ENCODE measurements around the gene CBFA2T3.
A peak's percentile ranks its signal among the peaks of the same experiment; 100 is the strongest.
"Not testable (repeated sequence)": the region's sequence is repeated elsewhere in the genome, so short reads cannot be mapped to it uniquely, and the experiment has no call there.

Gene CBFA2T3

DNA sequence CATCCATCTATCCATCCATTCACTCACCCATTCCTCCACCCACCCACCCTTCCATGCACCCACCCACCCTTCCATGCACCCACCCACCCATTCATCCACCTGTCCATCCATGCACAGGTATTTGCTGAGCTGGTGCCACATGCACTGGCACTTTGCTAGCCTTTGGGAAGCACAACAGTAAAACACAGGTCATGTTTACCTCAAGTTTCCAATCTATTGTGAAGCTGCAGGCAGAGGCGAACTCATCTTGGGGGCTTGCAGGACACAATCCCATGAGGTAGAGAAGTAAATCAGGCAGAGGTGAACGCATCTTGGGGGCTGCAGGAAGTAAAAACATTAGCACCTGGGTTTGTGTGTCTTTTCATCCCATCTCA is 35.6 kb upstream of the CBFA2T3 start:
- no peak for DNase-seq

DNA sequence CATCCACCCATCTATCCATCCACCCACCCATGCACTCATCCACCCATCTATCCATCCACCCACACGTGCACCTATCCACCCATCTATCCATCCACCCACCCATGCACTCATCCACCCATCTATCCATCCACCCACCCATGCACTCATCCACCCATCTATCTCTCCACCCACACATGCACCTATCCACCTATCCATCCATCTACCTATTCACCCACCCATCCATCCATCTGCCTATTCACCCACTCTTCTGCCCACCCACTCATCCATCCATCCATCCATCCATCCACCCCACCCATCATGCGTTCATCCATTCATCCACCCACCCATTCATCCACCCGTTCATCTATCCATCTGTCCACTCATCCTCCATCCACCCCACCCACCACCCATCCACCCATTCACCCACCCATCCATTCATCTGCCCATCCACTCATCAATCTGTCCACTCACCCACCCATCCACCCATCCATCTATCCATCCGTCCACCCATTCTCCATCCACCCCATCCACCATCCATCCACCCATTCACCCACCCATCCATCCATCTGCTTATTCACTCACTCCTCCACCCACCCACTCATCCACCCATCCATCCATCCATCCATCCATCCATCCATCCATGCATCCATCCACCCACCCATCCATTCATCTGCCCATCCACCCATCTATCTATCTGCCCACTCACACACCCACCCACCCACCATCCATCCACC is 35.1 kb upstream of the CBFA2T3 start:
- no peak for DNase-seq

DNA sequence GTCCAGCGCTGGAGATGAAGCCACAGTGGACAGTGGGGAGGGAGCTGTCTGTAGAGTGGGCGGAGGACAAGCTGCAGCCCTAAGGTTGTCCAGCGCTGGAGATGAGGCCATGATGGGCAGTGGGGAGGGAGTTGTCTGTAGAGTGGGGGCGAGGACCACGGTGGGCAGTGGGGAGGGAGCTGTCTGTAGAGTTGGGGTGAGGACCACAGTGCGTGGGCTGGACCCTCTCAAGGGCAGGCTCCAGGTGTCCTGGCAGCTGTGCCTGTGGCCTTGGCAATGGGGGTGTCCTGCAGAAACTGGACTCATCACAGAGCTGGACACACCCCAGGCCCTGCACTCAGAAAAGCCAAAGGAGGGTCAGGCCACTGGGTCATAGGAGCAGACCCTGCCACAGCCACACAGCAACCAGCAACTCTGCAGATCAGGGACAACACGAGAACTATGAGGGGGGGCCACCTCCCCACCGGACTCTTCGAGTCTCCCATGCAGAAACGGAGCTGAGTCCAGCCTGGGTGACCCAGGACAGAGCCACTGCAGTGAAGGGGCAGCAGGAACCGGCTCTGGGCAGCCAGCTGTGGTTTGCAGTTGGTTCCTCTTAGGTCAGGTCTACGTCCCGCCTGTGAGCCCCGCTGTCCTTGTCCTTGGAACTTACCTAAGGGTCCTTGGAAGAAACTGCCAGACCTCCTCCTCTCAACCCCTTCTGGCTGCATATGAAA is 33.4 kb upstream of the CBFA2T3 start:
- DNase-seq: no peak

DNA sequence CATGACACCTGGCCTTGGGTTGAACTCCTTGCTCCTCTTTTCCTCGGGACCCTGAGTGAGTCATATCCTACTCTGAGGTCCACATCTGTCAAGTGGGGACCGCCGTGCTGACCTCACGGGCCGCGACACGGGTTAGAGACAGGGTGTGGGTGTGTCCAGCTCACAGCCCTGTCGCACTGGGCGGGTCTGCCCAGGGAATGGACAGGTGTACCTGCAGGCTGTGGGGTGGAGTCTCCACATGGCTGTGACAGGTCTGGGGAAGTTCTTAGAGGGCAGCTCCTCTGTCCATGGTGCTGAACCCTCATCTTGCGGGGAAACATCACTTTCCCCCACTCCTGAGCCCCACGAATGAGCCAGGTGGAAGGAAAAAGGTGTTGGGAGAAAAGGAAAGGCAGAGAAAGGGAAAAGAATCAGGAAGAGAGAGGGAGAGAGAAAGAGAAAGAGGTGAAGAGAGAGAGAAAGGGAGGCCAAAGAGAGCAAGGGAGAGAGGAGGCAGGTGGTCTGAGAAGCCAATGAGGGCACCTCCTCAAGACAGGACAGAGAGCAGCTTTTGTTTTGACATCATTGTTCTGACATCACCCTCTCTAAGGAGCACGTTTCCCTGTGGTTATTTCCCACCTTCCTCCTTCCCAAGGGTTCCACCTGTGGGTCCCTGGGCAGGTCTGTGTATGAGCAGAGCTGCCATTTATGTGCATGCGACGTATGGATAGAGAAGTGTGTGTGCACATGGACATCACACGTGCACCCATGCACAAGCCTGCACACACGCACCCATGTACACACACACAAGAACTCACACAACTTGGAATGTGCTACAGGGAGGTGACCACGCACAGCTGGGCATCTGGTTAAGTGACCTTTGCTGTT is 32.6 kb upstream of the CBFA2T3 start:
- no peak for DNase-seq

DNA sequence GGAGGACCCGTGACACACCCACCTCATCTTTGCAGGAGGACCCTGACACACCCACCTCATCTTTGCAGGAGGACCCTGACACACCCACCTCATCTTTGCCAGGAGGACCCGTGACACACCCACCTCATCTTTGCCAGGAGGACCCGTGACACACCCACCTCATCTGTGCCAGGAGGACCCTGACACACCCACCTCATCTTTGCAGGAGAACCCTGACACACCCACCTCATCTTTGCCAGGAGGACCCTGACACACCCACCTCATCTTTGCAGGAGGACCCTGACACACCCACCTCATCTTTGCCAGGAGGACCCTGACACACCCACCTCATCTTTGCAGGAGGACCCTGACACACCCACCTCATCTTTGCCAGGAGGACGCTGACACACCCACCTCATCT is 31.8 kb upstream of the CBFA2T3 start:
- not testable (repeated sequence) for DNase-seq

DNA sequence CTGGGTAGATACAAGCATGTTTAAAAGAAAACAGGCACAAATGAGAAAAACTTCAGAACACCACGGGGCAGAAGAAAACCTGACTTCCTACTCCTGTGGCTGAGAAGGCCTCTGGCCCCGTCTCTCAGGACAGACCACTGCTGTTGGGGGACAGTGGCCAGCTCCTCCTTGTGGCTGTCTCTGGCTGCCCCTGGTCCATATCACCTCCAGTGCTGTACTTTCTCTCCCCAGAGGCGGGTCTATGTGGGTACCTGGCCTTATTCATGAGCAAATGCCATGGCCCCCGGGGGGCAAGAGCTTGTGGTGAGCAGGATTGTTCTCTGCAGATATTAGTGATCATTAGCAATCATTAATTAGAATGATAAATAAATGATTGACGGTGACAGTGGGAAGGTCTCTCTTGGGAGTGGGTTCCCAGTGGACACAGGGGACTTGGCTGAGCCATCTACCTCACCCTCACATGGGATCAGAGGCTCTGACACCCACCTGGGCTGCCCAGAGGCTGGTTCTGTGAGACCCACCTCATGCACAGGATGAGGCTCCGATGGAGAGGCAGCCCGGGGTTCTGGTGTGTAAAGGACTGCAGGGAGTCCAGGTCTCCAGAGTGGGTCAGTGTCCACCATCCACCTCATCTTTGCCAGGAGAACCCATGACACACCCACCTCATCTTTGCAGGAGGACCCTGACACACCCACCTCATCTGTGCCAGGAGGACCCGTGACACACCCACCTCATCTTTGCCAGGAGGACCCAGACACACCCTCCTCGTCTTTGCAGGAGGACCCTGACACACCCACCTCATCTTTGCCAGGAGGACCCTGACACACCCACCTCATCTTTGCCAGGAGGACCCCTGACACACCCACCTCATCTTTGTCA is 30.6 kb upstream of the CBFA2T3 start:
- no peak for DNase-seq

DNA sequence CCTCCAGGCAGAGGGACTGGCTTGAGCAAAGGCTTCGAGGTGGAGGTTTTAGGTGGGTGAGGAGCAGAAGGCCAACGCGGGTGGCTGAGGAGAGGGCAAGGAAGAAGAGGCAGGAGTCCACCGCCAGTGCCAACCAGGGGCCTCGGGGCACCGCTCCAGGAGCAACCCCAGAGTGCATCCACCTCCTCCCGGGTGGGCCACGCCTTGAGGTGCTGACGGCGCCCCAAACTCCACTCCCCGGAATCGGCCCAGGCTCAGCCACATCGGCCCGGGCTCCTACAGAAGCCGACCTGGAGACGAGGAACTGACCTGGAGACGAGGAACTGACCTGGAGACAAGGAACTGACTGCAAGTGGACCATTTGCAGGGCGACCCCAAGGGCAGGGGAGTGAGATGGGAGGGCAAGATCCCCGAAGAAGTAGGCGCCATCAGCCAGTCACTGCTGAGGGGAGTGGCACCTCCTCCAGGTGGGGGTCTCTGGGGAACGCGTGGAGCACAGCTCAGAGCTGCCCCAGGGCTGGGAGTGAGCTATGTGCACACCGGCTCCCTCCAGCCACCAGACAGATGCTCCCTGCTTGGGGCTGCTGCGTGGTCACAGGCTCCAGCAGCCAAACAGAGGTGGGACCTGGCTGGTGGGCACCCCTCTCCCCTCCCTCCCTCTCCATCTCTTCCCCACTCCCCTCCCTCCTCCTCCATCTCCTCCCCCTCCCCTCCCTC is 29.2 kb upstream of the CBFA2T3 start:
- DNase-seq: no peak

DNA sequence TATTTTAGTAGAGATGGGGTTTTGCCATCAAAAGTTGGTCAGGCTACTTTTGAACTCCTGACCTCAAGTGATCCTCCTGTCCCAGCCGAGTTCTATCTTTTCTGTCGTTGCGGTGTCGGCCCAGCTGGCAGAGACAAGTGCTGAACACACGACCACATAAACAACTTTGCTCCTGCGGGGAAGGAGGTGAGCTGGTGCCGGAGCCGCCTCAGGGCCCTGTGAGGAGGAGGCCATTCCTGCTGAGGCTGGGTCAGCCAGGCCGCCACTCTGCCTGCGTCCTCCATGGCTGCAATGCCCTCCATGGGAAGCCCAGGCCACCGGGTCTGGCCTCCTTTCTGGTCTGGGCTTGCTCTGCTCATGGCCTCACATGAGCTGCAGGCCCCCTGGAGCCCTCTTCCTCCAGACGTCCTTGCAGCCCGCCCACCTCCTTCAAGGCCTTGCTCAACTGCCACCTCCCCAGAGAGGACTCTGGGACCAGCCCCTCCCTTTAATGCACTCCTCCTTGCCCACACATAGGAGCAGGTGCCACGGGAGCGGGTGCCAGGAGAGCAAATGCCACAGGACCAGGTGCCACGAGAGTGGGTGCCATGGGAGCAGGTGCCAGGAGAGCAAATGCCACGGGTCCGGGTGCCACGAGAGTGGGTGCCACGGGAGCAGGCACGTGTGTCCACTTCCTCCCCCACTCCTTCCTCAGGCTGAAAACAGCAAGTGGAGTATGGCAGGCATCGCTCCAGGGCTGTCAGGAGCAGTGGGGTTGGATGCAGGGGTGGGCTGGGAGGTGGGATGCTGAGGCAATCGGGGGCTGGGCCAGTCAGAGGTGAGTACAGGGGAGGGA is 28.4 kb upstream of the CBFA2T3 start:
- DNase-seq: no peak

DNA sequence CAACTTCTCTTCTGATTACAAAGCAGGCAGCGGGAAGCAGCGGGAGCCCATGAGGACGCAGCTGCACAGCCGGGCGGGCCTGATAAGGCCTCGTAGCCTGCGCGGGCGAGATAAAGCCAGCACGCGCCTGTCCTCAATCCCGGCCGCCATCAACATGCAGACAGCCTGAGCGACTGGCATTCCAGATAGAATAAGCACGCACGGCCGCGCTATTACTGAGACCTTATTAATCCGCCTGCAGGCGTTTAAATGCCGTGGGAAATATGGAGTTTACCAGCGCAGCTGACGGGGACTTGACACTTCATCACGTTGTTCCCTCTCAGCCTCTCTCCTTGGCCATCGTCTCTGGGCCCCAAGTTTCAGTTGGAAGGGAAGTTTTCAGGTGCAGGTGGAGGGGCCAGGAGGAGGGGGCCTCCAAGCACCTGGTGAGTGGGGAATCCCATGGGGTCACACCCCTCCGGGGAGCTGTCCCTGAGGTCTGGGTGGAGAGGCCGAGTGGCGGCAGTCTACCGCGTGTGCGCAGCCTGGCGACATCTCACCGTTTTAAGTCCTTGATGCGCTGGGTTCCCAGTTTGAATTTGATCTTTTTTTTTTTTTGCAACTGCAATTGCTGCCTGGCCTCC is 27.3 kb upstream of the CBFA2T3 start:
- DNase-seq: no peak

DNA sequence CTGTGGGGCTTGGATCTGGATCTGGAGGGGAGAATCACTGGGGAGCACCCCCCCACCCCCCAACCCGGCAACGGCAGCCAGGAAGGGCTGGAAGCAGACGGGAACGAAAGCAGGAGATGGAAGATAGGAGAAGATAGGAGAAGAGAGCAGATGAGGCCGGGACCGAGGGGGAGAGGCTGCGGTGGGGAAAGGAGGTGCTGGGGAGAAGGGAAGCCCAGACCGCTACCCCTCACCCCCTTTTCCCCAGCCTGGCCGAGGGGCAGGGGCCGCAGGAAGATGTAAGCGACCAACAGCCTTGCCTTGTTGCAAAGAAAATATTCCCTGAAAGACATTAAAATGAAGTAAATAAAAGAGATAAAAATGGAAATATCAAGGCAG is 26.8 kb upstream of the CBFA2T3 start:
- no peak for DNase-seq

DNA sequence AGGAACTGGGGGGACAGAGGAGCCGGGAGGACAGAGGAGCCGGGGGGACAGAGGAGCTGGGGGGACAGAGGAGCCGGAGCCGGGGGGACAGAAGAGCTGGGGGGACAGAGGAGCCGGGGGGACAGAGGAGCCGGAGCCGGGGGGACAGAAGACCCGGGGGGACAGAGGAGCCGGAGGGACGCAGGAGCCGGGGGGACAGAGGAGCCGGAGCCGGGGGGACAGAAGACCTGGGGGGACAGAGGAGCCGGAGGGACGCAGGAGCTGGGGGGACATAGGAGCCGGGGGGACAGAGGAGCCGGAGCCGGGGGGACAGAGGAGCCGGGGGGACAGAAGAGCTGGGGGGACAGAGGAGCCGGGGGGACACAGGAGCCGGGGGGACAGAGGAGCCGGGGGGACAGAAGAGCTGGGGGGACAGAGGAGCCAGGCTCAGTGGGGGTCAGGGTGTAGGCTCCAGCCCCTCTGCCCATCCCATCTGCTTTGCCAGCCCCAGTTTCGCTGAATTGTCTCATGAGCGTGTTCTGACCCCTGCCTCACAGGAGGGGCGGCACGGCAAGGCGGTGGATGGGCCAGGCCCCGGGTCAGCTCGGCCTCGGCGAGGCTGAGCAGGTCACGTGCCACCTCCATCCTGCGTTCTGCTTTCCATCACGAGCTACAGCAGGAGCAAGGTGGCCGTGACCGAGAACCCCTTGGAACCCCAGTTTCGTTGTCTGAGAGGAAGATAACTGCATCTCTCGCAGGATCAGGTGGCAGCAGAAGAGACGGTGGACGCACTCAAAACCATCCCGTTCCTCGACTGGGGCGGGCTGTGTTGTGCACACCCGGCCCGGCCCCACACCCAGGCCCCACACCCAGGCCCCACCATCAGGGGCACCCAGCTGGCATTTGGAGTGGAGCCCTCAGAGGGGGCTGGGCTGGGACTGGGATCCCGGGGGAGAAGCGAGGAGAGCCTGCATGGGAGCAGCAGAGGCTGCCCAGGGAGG is 26.1 kb upstream of the CBFA2T3 start:
- no peak for DNase-seq

DNA sequence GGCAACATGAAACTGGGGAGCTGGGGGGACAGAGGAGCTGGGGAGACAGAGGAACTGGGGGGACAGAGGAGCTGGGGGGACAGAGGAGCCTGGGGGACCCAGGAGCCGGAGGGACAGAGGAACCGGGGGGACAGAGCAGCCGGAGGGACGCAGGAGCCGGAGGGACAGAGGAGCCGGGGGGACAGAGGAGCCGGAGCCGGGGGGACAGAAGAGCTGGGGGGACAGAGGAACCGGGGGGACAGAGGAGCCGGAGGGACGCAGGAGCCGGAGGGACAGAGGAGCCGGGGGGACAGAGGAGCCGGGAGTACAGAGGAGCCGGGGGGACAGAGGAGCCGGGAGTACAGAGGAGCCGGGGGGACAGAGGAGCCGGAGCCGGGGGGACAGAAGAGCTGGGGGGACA is 25.1 kb upstream of the CBFA2T3 start:
- DNase-seq: not testable (repeated sequence)

DNA sequence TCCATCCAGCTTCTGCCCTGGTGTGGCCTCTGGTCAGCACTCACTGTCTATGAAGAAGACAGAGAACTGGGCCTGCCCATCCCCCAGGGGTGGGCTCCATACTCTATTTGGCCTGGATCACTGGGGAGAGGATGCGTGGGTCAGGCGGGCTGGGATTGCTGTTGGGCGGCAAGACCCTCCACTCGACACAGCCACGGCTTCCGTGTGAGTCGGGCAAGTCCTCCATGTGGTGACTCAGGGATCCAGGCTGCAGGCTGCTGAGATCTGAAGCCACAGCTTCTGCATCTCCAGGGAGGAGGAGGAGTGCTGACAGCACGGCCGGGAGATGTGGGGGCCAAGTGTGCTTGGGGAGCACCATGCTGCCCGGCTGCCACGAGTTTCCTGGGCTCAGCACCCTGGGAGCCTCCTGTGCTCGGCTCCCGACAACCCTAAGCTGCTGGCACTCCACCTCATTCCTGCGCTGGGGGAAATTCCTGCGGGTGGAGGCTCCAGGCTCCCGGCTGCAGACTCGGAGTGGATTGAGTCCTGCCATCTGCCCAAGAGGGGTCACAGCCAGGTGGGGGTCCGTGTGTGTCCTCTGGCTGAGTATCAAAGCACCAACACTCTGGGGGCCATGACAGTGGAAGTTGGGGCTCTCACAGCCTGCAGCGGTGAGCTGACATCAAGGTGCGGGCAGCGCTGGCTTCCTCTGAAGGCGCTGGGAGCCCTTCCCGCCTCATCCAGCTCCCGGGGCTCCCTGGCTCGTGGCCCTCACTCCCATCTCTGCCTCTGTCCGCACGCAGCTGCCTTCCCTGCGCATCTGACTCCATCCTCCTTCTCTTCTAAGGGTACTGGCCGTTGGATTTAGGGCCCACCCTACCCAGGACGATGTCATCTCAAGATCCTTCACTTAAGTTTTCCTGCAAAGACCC is 24.4 kb upstream of the CBFA2T3 start:
- no peak for DNase-seq

DNA sequence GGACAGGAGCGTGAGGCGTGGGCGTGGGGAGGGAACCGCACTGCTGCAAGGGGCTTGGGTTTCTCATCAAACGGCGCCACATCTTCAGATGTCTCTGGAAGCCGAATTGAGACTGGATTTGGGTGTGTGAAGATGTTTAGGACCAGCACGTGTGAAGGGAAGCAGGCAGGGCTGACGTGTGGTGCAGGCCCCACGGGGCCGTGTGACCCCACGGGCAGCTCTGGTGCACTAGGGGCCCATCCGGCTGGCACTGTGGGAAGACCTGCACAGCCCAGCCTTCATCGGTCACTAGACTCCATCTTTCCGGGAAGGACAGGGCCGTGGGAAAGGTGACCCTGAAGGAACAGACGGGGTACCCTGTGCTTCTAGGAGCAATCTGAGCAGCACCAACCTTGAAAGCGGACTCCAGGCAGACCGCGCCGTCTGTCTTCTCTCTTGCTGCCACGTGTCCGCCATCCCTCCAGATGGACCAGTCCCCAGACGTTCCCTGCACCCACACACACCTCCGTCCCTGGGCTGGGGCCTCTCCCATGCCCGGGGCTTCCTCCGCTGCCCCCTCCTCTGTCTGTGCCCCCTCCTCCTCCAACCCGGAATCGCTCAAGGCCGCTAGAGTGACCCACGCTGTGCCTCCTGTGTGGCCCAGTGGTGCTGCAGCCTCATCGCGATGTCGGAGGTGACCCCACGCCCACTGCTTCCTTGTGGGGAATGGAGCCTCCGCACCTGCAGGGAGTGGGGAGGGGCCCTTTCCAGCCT is 23.4 kb upstream of the CBFA2T3 start:
- peak; percentile 73 for DNase-seq

DNA sequence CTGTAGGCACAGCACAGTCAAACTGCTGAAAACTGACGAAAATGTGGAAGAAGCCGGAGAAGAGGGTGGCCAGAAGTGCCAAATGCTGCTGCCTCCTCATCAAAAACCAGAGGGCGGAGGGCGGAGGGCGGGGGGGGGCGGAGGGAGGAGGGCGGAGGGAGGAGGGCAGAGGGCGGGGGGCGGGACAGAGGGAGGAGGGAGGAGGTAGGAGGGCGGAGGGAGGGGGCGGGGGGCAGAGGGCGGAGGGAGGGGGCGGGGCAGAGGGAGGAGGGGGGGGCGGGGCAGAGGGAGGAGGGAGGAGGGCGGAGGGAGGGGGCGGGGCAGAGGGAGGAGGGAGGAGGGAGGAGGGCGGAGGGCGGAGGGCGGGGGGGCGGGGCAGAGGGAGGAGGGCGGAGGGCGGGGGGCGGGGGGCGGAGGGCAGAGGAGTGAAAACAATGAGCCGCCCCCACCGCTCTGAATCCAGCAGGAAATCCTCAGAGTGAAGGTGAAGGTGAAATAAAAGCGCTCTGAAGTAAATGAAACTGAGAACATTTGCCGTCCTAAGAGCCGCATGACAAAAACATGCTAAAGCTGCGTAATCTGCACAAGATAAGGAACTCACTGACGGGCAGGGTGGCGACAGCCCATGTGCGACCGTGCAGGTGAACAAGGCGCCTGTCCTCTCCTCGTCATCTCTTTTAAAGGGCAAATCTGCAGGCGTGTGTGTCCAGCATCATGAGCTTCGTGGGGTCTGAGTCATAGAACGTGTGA is 22.6 kb upstream of the CBFA2T3 start:
- no peak for DNase-seq

DNA sequence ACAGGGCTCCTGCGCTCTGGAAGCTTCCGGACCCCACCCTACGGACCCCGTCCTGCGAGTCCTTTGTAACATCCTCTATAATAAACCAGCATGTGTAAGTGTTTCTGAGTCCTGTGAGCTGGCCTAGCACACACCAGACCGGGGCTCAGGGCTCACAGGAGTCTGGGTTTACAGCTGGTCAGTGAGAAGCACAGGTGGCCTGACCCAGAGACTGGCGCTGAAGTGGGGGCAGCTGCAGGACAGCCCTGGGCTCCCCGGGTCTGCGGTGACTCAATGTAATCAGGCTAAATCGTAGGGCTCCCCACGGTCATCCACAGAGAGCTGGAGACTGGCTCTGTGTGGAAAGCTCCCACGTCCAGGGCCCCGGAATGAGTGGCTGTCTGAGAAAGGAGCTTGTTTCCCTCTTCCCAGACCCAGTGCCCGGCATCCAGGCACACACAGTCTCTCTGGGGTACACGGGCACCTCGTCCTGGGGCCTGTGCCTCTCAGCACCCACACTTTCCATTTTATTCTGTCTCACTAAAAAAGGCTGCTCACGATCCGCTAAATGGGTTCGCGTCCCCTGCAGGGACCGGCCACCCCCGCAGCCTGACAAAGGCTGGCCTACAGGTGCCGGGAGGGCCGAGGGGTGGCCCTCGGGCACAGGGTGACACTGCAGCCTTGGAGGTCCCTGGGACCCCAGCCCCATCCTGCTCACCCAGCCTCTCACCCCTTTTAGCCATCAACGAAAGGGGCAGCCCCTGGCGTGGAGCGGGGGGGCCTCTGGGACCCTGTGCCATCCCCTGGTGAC is 18.9 kb upstream of the CBFA2T3 start:
- DNase-seq: no peak

Data from activated CD8-positive, alpha-beta memory T cell treated with anti-CD3 and anti-CD28 coated beads for 24 hours (primary cell).